Spleen (tissue), 11 donors: ENCODE measurements around the gene SLC44A4. TPM values are rescaled to one million over a fixed set of nuclear protein-coding genes. Genes with fewer than 3 reads are reported as not detected.

Experiments used
- DNase-seq: peaks from one replicate; pipeline ENCODE4 v3.0.0-alpha.2; 2020
- H3K27ac ChIP-seq, 8 donors: fragments of 200-600 bp; sonication (generic) in 7 of 8; 1 replicate in 4 of 8; 2 replicates in 4 of 8; pipeline versions ENCODE4 v1.5.0 to v1.8.0; 2016 to 2021; ENCODE audit warnings: inconsistent platforms in 4 of 8, mild to moderate bottlenecking in 4 of 8, moderate library complexity in 1 of 8
- H3K27me3 ChIP-seq, 7 donors: fragments of 200-600 bp; sonication (generic) in 6 of 7; replicated peaks in 1 of 7; 1 replicate in 4 of 7; 2 replicates in 3 of 7; pipeline versions ENCODE4 v1.5.0 to v1.8.0; 2016 to 2021; ENCODE audit warnings: inconsistent platforms in 3 of 7, mild to moderate bottlenecking in 1 of 7
- H3K36me3 ChIP-seq, 6 donors: fragments of 200-600 bp; sonication (generic) in 5 of 6; 1 replicate in 4 of 6; 2 replicates in 2 of 6; pipeline versions ENCODE4 v1.5.0 to v1.8.0; 2016 to 2021; ENCODE audit warnings: inconsistent platforms in 2 of 6
- H3K4me1 ChIP-seq, 6 donors: fragments of 200-600 bp; sonication (generic) in 5 of 6; 1 replicate in 3 of 6; 2 replicates in 3 of 6; pipeline versions ENCODE4 v1.5.0 to v1.8.0; 2016 to 2021; ENCODE audit warnings: inconsistent platforms in 3 of 6
- H3K4me3 ChIP-seq, 8 donors: fragments of 200-600 bp; sonication (generic) in 7 of 8; 1 replicate in 4 of 8; 2 replicates in 4 of 8; pipeline versions ENCODE4 v1.5.0 to v1.8.0; 2016 to 2021; ENCODE audit warnings: inconsistent platforms in 4 of 8, mild to moderate bottlenecking in 4 of 8, moderate library complexity in 2 of 8
- H3K9me3 ChIP-seq, 8 donors: fragments of 200-600 bp; sonication (generic) in 7 of 8; 1 replicate in 4 of 8; 2 replicates in 4 of 8; pipeline versions ENCODE4 v1.5.0 to v1.8.0; 2016 to 2021; ENCODE audit warnings: inconsistent platforms in 4 of 8
- POLR2A ChIP-seq, 3 donors: fragments of 450-650 bp; IDR thresholded peaks; one replicate each; pipeline ENCODE4 v1.5.1; 2017; ENCODE audit warnings: antibody characterized with exemption in 3 of 3, mild to moderate bottlenecking in 1 of 3
- POLR2AphosphoS5 ChIP-seq, 3 donors: sonication (generic); formaldehyde crosslinking; IDR thresholded peaks; one replicate each; pipeline ENCODE4 v1.5.1; 2017; ENCODE audit warnings: antibody characterized with exemption in 3 of 3
- WGBS, 5 donors: extraction: QIAGEN DNeasy Blood & Tissue Kit in 3 of 5; methylation state at CpG; one replicate each; pipeline versions ENCODE4 v1.1.5 to v1.1.7; 2013 to 2018; 5-methylcytosine and 5-hydroxymethylcytosine counted together
- intact Hi-C: fragments of 100-400 bp; cut with DNase I; formaldehyde crosslinking; loops from one replicate; pipeline ENCODE4 v1.15.0; 2023; ENCODE audit warnings: low total_unique reads
- polyA plus RNA-seq, 3 donors: library from polyadenylated mRNA; stranded (reverse); fragments of 200-250 nt; gene quantifications; one replicate each; pipeline ENCODE4 v1.2.1, GENCODE V29; 2013
- small RNA-seq, 4 donors: library from RNA; depleted of rRNA; stranded (forward); fragments of <200 nt; gene quantifications; one replicate each; pipeline ENCODE3, GENCODE V24; 2016
- total RNA-seq, 7 donors: library from RNA; depleted of rRNA in 3 of 7; stranded (reverse); fragments of >200 nt in 3 of 7; fragmentation: NEBNext Ultra II Directional in 4 of 7; extraction: Animal tissue kit (Norgen Biotek cat#: 25700) in 4 of 7; gene quantifications; one replicate each; pipeline versions ENCODE4 v1.1.0 to v1.2.1, GENCODE V29; 2016 to 2021
- TF ChIP-seq, protein P1 (sequence below), 11 experiments: fragments of 200-600 bp in 7 of 11; fragments of 450-650 bp in 4 of 11; sonication (generic) in 4 of 11; IDR thresholded peaks in 8 of 11; conservative IDR thresholded peaks in 3 of 11; 1 replicate in 7 of 11; 2 replicates in 4 of 11; pipeline versions ENCODE4 v1.4.0 to v1.8.0; 2016 to 2021; ENCODE audit warnings: antibody characterized with exemption in 11 of 11, inconsistent platforms in 4 of 11, mild to moderate bottlenecking in 1 of 11
- donor health status: healthy with polysubstance abuse.
- donor health status: DM: no; HTN: no; CAD: no; lungs with moderate emphysema.
- donor health status: DM: no; HTN: no; CAD: no.
- donor health status: Bipolar disorder and iron deficiency.
- donor health status: healthy.
- donor health status: DM: no; HTN: no; CAD: no.
- donor health status: DM: yes; HTN: yes; CAD: no.

Gene SLC44A4
- total and polyA plus RNA-seq, 10 donors = 0.20 to 5.9 (median 2.6) TPM

DNA sequence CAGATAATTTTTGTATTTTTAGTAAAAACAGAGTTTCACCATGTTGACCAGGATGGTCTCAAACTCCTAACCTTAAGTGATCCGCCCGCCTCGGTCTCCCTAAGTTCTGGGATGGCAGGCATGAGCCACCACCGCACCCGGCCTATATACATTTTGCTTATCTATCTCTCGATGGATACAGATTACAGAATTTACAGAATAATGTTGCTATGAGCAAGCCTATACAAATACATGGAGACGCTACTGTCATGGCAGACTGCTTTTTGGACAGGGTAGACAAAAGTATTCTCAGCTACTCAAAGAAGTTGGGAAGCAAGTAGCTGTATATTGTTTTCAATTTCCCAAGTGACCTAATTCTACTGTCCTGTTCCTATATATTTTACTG, 65.3 kb downstream of the SLC44A4 start:
- H3K27ac ChIP-seq = peak overlapping the region in 7 of 8 donors; percentile 94 to 98 (median 96)
- WGBS, 5 donors = 95 to 99% (median 97%) methylated on average over 7 of the region's 7 CpGs

More for the DNA sequence above, 65.3 kb downstream of the SLC44A4 start:
- peak overlapping the region in 2 of 8 donors; percentile 70 to 87 for H3K4me3 ChIP-seq
- intact Hi-C loops = no loop called here
- DNase-seq = no peak
- TF ChIP-seq POLR2A (IDR thresholded peaks at IDR 0.05) (no peak), POLR2AphosphoS5 (IDR thresholded peaks at IDR 0.05) (no peak)
- TF ChIP-seq, protein P1, sequence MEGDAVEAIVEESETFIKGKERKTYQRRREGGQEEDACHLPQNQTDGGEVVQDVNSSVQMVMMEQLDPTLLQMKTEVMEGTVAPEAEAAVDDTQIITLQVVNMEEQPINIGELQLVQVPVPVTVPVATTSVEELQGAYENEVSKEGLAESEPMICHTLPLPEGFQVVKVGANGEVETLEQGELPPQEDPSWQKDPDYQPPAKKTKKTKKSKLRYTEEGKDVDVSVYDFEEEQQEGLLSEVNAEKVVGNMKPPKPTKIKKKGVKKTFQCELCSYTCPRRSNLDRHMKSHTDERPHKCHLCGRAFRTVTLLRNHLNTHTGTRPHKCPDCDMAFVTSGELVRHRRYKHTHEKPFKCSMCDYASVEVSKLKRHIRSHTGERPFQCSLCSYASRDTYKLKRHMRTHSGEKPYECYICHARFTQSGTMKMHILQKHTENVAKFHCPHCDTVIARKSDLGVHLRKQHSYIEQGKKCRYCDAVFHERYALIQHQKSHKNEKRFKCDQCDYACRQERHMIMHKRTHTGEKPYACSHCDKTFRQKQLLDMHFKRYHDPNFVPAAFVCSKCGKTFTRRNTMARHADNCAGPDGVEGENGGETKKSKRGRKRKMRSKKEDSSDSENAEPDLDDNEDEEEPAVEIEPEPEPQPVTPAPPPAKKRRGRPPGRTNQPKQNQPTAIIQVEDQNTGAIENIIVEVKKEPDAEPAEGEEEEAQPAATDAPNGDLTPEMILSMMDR (IDR thresholded peaks at IDR 0.05 in 8 of 11, conservative IDR thresholded peaks at IDR 0.05 in 3 of 11) = no peak
- H3K36me3 ChIP-seq = peaks cover 0 to 20% (median 2%) of the 10 kb centered on the region in 6 donors
- no peaks in the 10 kb centered on the region for H3K27me3 ChIP-seq
- no peaks in the 10 kb centered on the region for H3K9me3 ChIP-seq
- peaks cover 15 to 42% (median 28%) of the 10 kb centered on the region in 6 donors for H3K4me1 ChIP-seq

Small RNA genes lying within 50 kb of the gene (small RNA-seq; reads per million reads assigned to genes)
- 434 to 1,657 (median 726) reads per million in 4 donors for gene SNORD48
- gene SNORD52 = 0 reads per million in 4 donors

Other genes starting within 250 kb of the SLC44A4 start
Only the 30 nearest of the 35 such genes appear.
- 10 to 100 TPM; 12.7 to 21.3 (median 17.4) TPM for gene GPANK1, start 214.0 kb downstream of the SLC44A4 start, total RNA-seq
- 10 to 100 TPM; 12.4 to 19.2 (median 14.8) TPM for gene GPANK1, start 214.0 kb downstream of the SLC44A4 start, polyA plus RNA-seq
- 100 to 1,000 TPM; 122 to 294 (median 150) TPM for gene CSNK2B, start 212.9 kb downstream of the SLC44A4 start, total RNA-seq
- gene CSNK2B, start 212.9 kb downstream of the SLC44A4 start, polyA plus RNA-seq = 100 to 1,000 TPM; 132 to 163 (median 139) TPM
- 10 to 100 TPM; 11.0 to 25.3 (median 16.3) TPM for gene LY6G5B, start 209.0 kb downstream of the SLC44A4 start, total RNA-seq
- 1 to 10 TPM; 3.0 to 5.8 (median 3.7) TPM for gene LY6G5B, start 209.0 kb downstream of the SLC44A4 start, polyA plus RNA-seq
- 1 to 10 TPM; 3.3 to 7.9 (median 5.8) TPM for gene LY6G5C, start 197.9 kb downstream of the SLC44A4 start, total RNA-seq
- gene LY6G5C, start 197.9 kb downstream of the SLC44A4 start, polyA plus RNA-seq = 1 to 10 TPM; 3.3 to 4.3 (median 3.5) TPM
- gene ABHD16A, start 175.7 kb downstream of the SLC44A4 start, total RNA-seq = 10 to 100 TPM; 55.8 to 80.7 (median 71.1) TPM
- 10 to 100 TPM; 30.2 to 42.3 (median 34.4) TPM for gene ABHD16A, start 175.7 kb downstream of the SLC44A4 start, polyA plus RNA-seq
- gene LY6G6F, start 172.1 kb downstream of the SLC44A4 start, total RNA-seq = 1 to 10 TPM; 1.6 to 4.9 (median 2.2) TPM
- gene LY6G6F, start 172.1 kb downstream of the SLC44A4 start, polyA plus RNA-seq = under 1 TPM; 0.11 to 0.68 (median 0.35) TPM
- gene LY6G6D, start 163.6 kb downstream of the SLC44A4 start, total RNA-seq = not detected
- gene LY6G6D, start 163.6 kb downstream of the SLC44A4 start, polyA plus RNA-seq = not detected
- gene LY6G6C, start 157.3 kb downstream of the SLC44A4 start, total RNA-seq = under 1 TPM in 2 of 7 donors, not detected in 5; 0.49 to 0.77 TPM
- not detected for gene LY6G6C, start 157.3 kb downstream of the SLC44A4 start, polyA plus RNA-seq
- 10 to 100 TPM in 4 of 7 donors, 1 to 10 TPM in 3; 7.9 to 15.1 (median 10.6) TPM for gene MPIG6B, start 155.6 kb downstream of the SLC44A4 start, total RNA-seq
- gene MPIG6B, start 155.6 kb downstream of the SLC44A4 start, polyA plus RNA-seq = under 1 TPM; 0.46 to 0.61 (median 0.48) TPM
- 100 to 1,000 TPM in 1 of 7 donors, 10 to 100 TPM in 6; 63.0 to 116 (median 72.3) TPM for gene DDAH2, start 149.7 kb downstream of the SLC44A4 start, total RNA-seq
- gene DDAH2, start 149.7 kb downstream of the SLC44A4 start, polyA plus RNA-seq = 10 to 100 TPM; 67.1 to 84.7 (median 81.0) TPM
- gene CLIC1, start 142.5 kb downstream of the SLC44A4 start, total RNA-seq = 100 to 1,000 TPM; 296 to 392 (median 326) TPM
- 100 to 1,000 TPM; 321 to 447 (median 388) TPM for gene CLIC1, start 142.5 kb downstream of the SLC44A4 start, polyA plus RNA-seq
- 10 to 100 TPM; 20.2 to 35.2 (median 27.6) TPM for gene MSH5, start 139.0 kb downstream of the SLC44A4 start, total RNA-seq
- 10 to 100 TPM; 11.2 to 26.7 (median 23.1) TPM for gene MSH5, start 139.0 kb downstream of the SLC44A4 start, polyA plus RNA-seq
- 10 to 100 TPM in 1 of 7 donors, 1 to 10 TPM in 5, not detected in 1; 3.6 to 11.8 (median 5.3) TPM for gene SAPCD1, start 116.3 kb downstream of the SLC44A4 start, total RNA-seq
- gene SAPCD1, start 116.3 kb downstream of the SLC44A4 start, polyA plus RNA-seq = 10 to 100 TPM in 1 of 3 donors, 1 to 10 TPM in 2; 7.5 to 14.2 (median 8.3) TPM
- gene VWA7, start 101.7 kb downstream of the SLC44A4 start, total RNA-seq = 1 to 10 TPM in 4 of 7 donors, under 1 TPM in 2, not detected in 1; 0.68 to 2.6 (median 1.3) TPM
- 1 to 10 TPM in 1 of 3 donors, under 1 TPM in 2; 0.09 to 1.2 (median 0.11) TPM for gene VWA7, start 101.7 kb downstream of the SLC44A4 start, polyA plus RNA-seq
- 10 to 100 TPM; 32.4 to 97.3 (median 62.5) TPM for gene VARS1, start 83.2 kb downstream of the SLC44A4 start, total RNA-seq
- gene VARS1, start 83.2 kb downstream of the SLC44A4 start, polyA plus RNA-seq = 10 to 100 TPM; 31.1 to 49.0 (median 38.3) TPM
- 10 to 100 TPM; 35.9 to 54.4 (median 42.9) TPM for gene LSM2, start 72.0 kb downstream of the SLC44A4 start, total RNA-seq
- gene LSM2, start 72.0 kb downstream of the SLC44A4 start, polyA plus RNA-seq = 10 to 100 TPM; 74.5 to 98.9 (median 80.4) TPM
- gene HSPA1L, start 63.7 kb downstream of the SLC44A4 start, total RNA-seq = 1 to 10 TPM; 2.6 to 3.7 (median 3.1) TPM
- gene HSPA1L, start 63.7 kb downstream of the SLC44A4 start, polyA plus RNA-seq = 1 to 10 TPM in 2 of 3 donors, under 1 TPM in 1; 0.93 to 1.9 (median 1.0) TPM
- 100 to 1,000 TPM in 6 of 7 donors, 10 to 100 TPM in 1; 97.7 to 384 (median 127) TPM for gene HSPA1A, start 63.5 kb downstream of the SLC44A4 start, total RNA-seq
- 10 to 100 TPM; 16.4 to 58.5 (median 27.7) TPM for gene HSPA1A, start 63.5 kb downstream of the SLC44A4 start, polyA plus RNA-seq
- 100 to 1,000 TPM in 1 of 7 donors, 10 to 100 TPM in 6; 40.4 to 372 (median 48.3) TPM for gene HSPA1B, start 51.3 kb downstream of the SLC44A4 start, total RNA-seq
- 10 to 100 TPM in 1 of 3 donors, 1 to 10 TPM in 2; 7.4 to 20.6 (median 8.7) TPM for gene HSPA1B, start 51.3 kb downstream of the SLC44A4 start, polyA plus RNA-seq
- 10 to 100 TPM; 28.6 to 60.7 (median 39.0) TPM for gene NEU1, start 16.2 kb downstream of the SLC44A4 start, total RNA-seq
- gene NEU1, start 16.2 kb downstream of the SLC44A4 start, polyA plus RNA-seq = 10 to 100 TPM; 14.0 to 22.6 (median 19.4) TPM
- gene EHMT2, start 18.7 kb upstream of the SLC44A4 start, total RNA-seq = 10 to 100 TPM; 38.6 to 60.7 (median 49.0) TPM
- 10 to 100 TPM; 36.5 to 66.1 (median 57.7) TPM for gene EHMT2, start 18.7 kb upstream of the SLC44A4 start, polyA plus RNA-seq
- 1 to 10 TPM; 1.3 to 4.6 (median 4.2) TPM for gene ZBTB12, start 23.1 kb upstream of the SLC44A4 start, total RNA-seq
- gene ZBTB12, start 23.1 kb upstream of the SLC44A4 start, polyA plus RNA-seq = 1 to 10 TPM; 1.5 to 4.3 (median 2.4) TPM
- 100 to 1,000 TPM in 2 of 7 donors, 10 to 100 TPM in 5; 62.5 to 173 (median 83.2) TPM for gene C2, start 48.7 kb upstream of the SLC44A4 start, total RNA-seq
- 10 to 100 TPM; 17.2 to 28.4 (median 25.4) TPM for gene C2, start 48.7 kb upstream of the SLC44A4 start, polyA plus RNA-seq
- gene CFB, start 67.1 kb upstream of the SLC44A4 start, total RNA-seq = 10 to 100 TPM in 6 of 7 donors, 1 to 10 TPM in 1; 5.4 to 35.8 (median 20.1) TPM
- gene CFB, start 67.1 kb upstream of the SLC44A4 start, polyA plus RNA-seq = 10 to 100 TPM; 24.1 to 31.2 (median 24.3) TPM
- gene NELFE, start 80.0 kb upstream of the SLC44A4 start, total RNA-seq = 10 to 100 TPM; 37.4 to 50.7 (median 44.8) TPM
- gene NELFE, start 80.0 kb upstream of the SLC44A4 start, polyA plus RNA-seq = 10 to 100 TPM; 35.0 to 47.1 (median 45.3) TPM
- 100 to 1,000 TPM in 1 of 7 donors, 10 to 100 TPM in 6; 52.1 to 102 (median 75.7) TPM for gene SKIC2, start 80.2 kb upstream of the SLC44A4 start, total RNA-seq
- gene SKIC2, start 80.2 kb upstream of the SLC44A4 start, polyA plus RNA-seq = 100 to 1,000 TPM in 2 of 3 donors, 10 to 100 TPM in 1; 61.8 to 107 (median 102) TPM
- 10 to 100 TPM; 21.0 to 34.3 (median 26.2) TPM for gene DXO, start 93.1 kb upstream of the SLC44A4 start, total RNA-seq
- 10 to 100 TPM; 19.1 to 28.1 (median 26.3) TPM for gene DXO, start 93.1 kb upstream of the SLC44A4 start, polyA plus RNA-seq
- 100 to 1,000 TPM; 101 to 332 (median 166) TPM for gene C4A, start 103.1 kb upstream of the SLC44A4 start, total RNA-seq
- 10 to 100 TPM; 50.1 to 58.3 (median 53.5) TPM for gene C4A, start 103.1 kb upstream of the SLC44A4 start, polyA plus RNA-seq
- 100 to 1,000 TPM in 5 of 7 donors, 10 to 100 TPM in 2; 88.6 to 308 (median 165) TPM for gene C4B, start 135.8 kb upstream of the SLC44A4 start, total RNA-seq
- 10 to 100 TPM; 57.8 to 66.9 (median 63.1) TPM for gene C4B, start 135.8 kb upstream of the SLC44A4 start, polyA plus RNA-seq
- 10 to 100 TPM in 2 of 7 donors, 1 to 10 TPM in 5; 4.9 to 14.3 (median 7.1) TPM for gene CYP21A2, start 159.4 kb upstream of the SLC44A4 start, total RNA-seq
- gene CYP21A2, start 159.4 kb upstream of the SLC44A4 start, polyA plus RNA-seq = 1 to 10 TPM in 2 of 3 donors, under 1 TPM in 1; 0.97 to 2.4 (median 2.2) TPM